ENCODE data around the gene FBXW2.

GRCh38 chr9:120758544-120758943 is 34.7 kb downstream of the FBXW2 start:
- TF ChIP-seq CTCF (IDR thresholded peaks at IDR 0.05 in 2 of 3, conservative IDR thresholded peaks at IDR 0.05 in 1 of 3; ENCODE audit: control insufficient read depth in 2 of 3, extremely low read depth in 1 of 3, insufficient read depth in 1 of 3, low read depth in 3 of 3, low read length in 3 of 3) (no peak), POLR2A (IDR thresholded peaks at IDR 0.05; ENCODE audit: low read depth, low read length) (no peak), HDAC2 (IDR thresholded peaks at IDR 0.05) (no peak), SIN3A (IDR thresholded peaks at IDR 0.05; ENCODE audit: low read depth, low read length) (no peak), MAX (IDR thresholded peaks at IDR 0.05; ENCODE audit: low read depth, low read length) (no peak), HDGF (IDR thresholded peaks at IDR 0.05) (no peak), TCF12 (IDR thresholded peaks at IDR 0.05; ENCODE audit: low read depth, low read length) (no peak), SMC3 (IDR thresholded peaks at IDR 0.05; ENCODE audit: borderline replicate concordance, low read length) (no peak)

All from GM12878 (cell line).